Progenitor cell of endocrine pancreas (in vitro differentiated cells): Measurements from ENCODE around the gene KCNMA1. TPM values are rescaled to one million over a fixed set of nuclear protein-coding genes. Genes with fewer than 3 reads are reported as not detected.

Experiments
- DNase-seq: peaks from one replicate; pipeline ENCODE4 v3.0.0; 2021; ENCODE audit warnings: low spot score; ENCODE audit not compliant: unreplicated experiment
- H3K27ac Mint-ChIP-seq: 2 replicates; pipeline ENCODE4 v1.8.0; 2021; ENCODE audit warnings: mild to moderate bottlenecking, moderate library complexity, mixed read lengths
- H3K27me3 Mint-ChIP-seq: 2 replicates; pipeline ENCODE4 v1.8.0; 2021; ENCODE audit warnings: mixed read lengths
- H3K36me3 Mint-ChIP-seq: 2 replicates; pipeline ENCODE4 v1.8.0; 2022; ENCODE audit warnings: mixed read lengths; ENCODE audit not compliant: insufficient read depth
- H3K4me1 Mint-ChIP-seq: 2 replicates; pipeline ENCODE4 v1.8.0; 2021; ENCODE audit warnings: low read depth, mixed read lengths
- H3K4me3 Mint-ChIP-seq: 2 replicates; pipeline ENCODE4 v1.8.0; 2021; ENCODE audit warnings: low read depth, mild to moderate bottlenecking, moderate library complexity, mixed read lengths
- H3K9me3 Mint-ChIP-seq: 2 replicates; pipeline ENCODE4 v1.8.0; 2021; ENCODE audit warnings: low read depth, mixed read lengths
- total RNA-seq: library from RNA; stranded (reverse); gene quantifications from 2 replicates; pipeline ENCODE4 v1.2.1, GENCODE V29; 2021
- TF ChIP-seq, protein P1 (sequence below): fragments of 200-600 bp; sonication (generic); IDR thresholded peaks from one replicate; pipeline ENCODE4 v1.5.0; 2021; ENCODE audit warnings: antibody characterized with exemption, mild to moderate bottlenecking; ENCODE audit not compliant: unreplicated experiment

KCNMA1 gene
- total RNA-seq, 1 donor from 2014 or later: 5.8 TPM

DNA sequence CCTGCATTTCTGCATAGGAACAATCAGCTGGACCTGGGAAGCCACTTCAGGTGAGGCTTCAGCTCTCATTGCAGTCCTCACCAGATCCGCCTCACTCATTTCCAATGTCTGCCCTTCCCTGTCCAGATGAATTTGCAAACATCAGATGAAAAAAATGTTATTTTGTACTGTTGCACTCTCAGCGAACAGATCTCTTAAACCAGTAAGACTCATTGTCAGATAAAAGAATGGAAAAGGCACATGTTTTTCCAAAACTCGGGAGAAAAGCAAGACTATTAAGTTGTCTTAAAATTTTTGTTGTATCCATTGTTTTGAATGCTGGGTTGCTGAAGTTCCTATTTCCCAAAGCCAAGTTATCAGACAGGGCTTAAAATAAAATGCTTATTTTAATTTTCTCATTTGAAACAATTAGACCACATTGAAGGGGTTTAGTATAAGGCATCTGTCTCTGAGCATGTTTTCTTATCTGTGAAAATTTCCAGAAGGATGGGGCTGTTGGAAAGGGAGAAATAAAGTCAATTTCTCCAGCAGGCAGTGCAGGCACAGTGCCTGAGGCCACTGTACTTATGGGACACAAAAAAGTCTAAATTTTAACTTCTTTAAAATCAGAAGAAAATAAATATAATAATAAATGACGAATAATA lies 396.8 kb downstream of the KCNMA1 start:
- H3K4me3 Mint-ChIP-seq: no peak overlapping the region
- TF ChIP-seq, protein P1, sequence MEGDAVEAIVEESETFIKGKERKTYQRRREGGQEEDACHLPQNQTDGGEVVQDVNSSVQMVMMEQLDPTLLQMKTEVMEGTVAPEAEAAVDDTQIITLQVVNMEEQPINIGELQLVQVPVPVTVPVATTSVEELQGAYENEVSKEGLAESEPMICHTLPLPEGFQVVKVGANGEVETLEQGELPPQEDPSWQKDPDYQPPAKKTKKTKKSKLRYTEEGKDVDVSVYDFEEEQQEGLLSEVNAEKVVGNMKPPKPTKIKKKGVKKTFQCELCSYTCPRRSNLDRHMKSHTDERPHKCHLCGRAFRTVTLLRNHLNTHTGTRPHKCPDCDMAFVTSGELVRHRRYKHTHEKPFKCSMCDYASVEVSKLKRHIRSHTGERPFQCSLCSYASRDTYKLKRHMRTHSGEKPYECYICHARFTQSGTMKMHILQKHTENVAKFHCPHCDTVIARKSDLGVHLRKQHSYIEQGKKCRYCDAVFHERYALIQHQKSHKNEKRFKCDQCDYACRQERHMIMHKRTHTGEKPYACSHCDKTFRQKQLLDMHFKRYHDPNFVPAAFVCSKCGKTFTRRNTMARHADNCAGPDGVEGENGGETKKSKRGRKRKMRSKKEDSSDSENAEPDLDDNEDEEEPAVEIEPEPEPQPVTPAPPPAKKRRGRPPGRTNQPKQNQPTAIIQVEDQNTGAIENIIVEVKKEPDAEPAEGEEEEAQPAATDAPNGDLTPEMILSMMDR: no peak
- H3K27ac Mint-ChIP-seq: no peak overlapping the region
- no peaks in the 10 kb centered on the region for H3K36me3 Mint-ChIP-seq
- peaks cover 28% of the 10 kb centered on the region for H3K27me3 Mint-ChIP-seq
- no peaks in the 10 kb centered on the region for H3K9me3 Mint-ChIP-seq
- no peak for DNase-seq
- H3K4me1 Mint-ChIP-seq: peaks cover 2% of the 10 kb centered on the region

DNA sequence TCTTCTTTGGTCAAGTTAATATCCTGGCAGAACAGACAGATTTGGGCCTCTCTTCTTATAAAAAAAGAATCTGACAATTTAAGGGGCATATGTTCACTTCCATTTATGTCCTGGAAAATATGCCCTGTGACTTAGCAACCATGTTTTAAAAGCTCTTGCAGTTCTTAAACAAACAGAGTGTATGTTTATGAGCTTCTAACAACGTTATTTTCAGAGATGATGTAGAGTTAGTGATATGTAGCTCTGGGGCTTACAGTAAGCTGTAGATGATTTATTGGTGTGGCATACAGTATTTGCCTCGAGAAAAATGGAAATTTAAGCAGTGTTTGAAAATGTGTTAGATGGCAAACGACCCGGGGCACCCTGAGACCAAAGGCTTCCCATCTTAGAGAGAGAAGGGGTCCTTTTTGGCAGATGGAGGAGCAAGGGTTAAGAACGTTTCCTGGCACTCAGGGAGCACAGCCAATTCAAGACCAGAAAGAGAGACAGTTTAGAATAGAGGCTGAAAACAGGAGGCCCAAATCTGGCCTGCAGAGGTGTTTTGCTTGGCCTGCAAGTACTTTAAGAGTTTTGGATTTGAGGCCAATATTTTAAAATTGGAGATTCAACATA lies 397.5 kb downstream of the KCNMA1 start:
- TF ChIP-seq, protein P1: no peak
- Mint-ChIP-seq H3K4me1 (peaks cover 4% of the 10 kb centered on the region), H3K36me3 (no peaks in the 10 kb centered on the region), H3K4me3 (no peak overlapping the region), H3K27ac (no peak overlapping the region), H3K27me3 (peaks cover 23% of the 10 kb centered on the region), H3K9me3 (no peaks in the 10 kb centered on the region)
- no peak for DNase-seq

DNA sequence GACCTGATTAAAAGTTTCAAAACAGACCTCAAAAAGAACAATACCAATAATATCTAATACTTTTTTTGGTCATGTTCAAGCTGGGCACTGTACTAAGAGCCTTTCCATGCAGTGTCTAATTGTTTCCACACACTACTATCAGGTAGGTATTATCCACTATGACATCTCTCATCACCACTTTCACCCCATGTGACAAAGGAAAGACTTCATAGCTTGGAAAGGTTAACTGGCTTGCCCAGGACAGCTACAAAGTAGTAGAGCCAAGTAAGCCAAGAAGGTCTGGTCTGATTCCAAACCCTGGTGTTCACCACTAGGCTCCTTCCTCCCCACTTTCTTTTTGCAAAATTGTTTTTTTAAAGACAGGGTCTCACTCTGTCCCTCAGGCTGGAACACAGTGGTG lies 400.5 kb downstream of the KCNMA1 start:
- no peak for DNase-seq
- Mint-ChIP-seq H3K27me3 (peaks cover 7% of the 10 kb centered on the region), H3K36me3 (no peaks in the 10 kb centered on the region), H3K4me1 (peaks cover 16% of the 10 kb centered on the region), H3K9me3 (peaks cover 3% of the 10 kb centered on the region), H3K4me3 (no peak overlapping the region), H3K27ac (no peak overlapping the region)
- TF ChIP-seq, protein P1: no peak

DNA sequence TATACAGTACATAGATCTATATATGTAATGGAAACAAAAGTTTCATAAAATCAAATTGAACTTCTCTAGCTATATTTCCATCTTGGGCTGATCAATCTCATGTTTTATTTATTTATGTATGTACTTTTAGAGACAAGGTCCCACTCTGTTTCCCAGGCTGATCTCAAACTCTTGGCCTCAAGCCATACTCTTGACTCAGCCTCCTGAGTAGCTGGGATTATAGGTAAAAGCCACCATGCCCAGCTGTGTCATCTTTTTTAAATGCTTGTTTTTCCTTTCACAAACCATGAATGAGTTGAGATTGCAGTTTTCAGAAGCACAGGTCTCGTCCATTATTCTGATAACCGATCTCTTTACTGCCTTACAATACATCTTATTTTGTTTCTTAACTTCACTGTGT lies 400.9 kb downstream of the KCNMA1 start:
- TF ChIP-seq, protein P1: no peak
- peaks cover 3% of the 10 kb centered on the region for H3K9me3 Mint-ChIP-seq
- H3K36me3 Mint-ChIP-seq: no peaks in the 10 kb centered on the region
- DNase-seq: no peak
- no peak overlapping the region for H3K4me3 Mint-ChIP-seq
- peaks cover 16% of the 10 kb centered on the region for H3K4me1 Mint-ChIP-seq
- H3K27me3 Mint-ChIP-seq: peaks cover 7% of the 10 kb centered on the region
- no peak overlapping the region for H3K27ac Mint-ChIP-seq

DNA sequence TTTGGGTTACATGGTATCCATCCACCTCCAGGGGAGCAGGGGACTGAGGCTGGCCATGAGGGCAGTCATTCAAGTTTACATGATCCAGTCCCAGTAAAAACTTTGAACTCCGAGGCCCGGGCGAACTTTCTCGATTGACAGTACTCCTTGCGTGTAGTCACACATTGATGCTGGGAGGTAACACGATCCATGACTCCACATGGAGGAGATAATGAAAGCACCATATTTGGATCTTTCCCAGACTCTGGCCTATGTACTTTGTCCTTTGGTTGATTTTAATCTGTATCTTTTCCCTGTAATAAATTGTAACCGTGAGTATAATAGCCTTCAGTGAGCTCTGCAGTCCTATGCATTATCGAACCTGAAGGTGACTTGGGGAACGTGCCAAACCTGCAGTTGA lies 401.6 kb downstream of the KCNMA1 start:
- Mint-ChIP-seq H3K27ac (no peak overlapping the region), H3K27me3 (peaks cover 13% of the 10 kb centered on the region), H3K4me3 (no peak overlapping the region), H3K9me3 (peaks cover 3% of the 10 kb centered on the region), H3K36me3 (no peaks in the 10 kb centered on the region), H3K4me1 (peaks cover 18% of the 10 kb centered on the region)
- DNase-seq: no peak
- TF ChIP-seq, protein P1: no peak
